Activated CD4-positive, alpha-beta T cell treated with anti-CD3 and anti-CD28 coated beads, Interleukin-2, amount 50 U/mL, for 16 hours (primary cell): ENCODE results near the gene LRRC75A.
"Not testable (repeated sequence)": the region's sequence is repeated elsewhere in the genome, so short reads cannot be mapped to it uniquely, and the experiment has no call there.

Source experiments
- DNase-seq: peaks from one replicate; pipeline ENCODE4 v3.0.0-alpha.2; 2020

The LRRC75A gene

DNA sequence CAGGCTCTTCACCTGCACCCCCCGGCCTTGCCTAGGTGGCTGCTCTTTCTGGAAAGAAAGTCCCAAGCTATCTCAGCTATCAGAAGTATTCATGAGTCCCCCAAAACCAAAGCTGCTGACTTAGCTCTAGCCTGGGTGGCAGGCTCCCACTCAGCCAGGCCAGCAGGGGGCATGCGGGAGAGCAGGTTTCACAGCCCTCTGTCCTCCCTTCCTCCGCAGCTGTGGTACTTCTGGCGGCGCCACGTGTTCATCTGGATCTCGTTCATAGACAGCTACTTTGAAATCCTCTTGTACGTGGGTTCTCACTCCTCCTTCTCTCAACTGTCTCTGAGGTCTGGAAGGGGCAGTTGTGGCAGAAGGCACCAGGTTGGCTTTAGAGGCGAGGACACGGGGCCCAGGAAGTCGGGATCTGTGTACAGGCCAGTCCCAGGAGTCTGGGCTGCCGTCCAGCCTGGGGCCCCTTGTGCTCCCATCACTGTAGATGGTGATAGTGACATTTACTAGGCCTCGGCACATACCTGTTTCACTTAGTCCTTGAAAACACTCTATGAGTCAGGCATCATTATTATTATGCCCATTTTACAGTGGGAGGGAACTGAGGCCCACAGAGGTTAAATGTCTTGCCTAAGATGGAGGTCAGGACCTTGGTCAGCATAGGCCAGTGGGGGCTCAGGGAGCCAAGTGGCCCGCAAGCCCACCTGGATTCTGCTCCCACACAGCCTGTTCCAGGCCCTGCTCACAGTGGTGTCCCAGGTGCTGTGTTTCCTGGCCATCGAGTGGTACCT is 63.7 kb downstream of the LRRC75A start:
- DNase-seq = no peak

- DNase-seq = no peak
Observed at GRCh38 chr17:16427020-16427419, 65.0 kb downstream of the LRRC75A start.

DNA sequence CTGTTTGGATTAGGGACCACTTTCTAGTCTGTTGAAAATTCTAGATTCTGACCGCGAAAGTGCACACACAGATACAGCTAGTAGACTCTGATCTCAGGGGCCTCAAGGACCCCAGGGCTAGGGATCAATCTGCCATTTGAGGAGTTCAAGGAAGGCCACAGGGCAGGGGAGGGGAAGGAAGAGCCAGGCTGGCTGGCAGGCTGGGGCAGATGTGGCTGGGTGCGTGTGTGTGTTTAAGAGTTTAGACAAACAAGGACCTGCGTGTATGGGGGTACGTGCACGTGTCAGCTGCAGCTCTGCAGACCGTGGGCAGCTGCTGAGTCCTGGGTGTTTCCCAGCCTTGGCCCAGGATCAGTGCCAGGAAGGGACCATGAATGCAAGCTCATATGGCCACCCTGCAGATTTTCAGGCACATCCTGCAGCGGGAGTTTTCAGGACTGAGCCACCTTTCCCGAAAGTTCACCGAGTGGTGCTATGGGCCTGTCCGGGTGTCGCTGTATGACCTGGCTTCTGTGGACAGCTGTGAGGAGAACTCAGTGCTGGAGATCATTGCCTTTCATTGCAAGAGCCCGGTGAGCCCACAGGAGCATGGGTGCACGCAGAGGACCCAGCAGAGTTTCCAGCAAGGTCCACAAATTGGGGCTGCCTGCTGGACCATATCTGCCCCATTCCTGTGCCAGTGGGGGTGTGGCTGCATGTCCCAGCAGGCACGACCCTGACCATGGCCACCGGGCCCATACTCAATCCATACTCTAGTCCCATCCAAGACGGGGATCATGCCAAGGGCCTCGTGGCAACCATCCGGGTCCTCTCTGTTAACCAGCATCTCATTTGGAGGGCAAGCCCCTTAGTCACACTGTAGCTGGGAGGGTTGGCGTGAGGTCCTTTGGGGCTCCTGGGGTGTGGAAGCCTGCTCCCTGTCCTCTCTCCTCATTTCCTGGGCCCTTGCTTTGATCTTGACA is 66.0 kb downstream of the LRRC75A start:
- no peak for DNase-seq

DNA sequence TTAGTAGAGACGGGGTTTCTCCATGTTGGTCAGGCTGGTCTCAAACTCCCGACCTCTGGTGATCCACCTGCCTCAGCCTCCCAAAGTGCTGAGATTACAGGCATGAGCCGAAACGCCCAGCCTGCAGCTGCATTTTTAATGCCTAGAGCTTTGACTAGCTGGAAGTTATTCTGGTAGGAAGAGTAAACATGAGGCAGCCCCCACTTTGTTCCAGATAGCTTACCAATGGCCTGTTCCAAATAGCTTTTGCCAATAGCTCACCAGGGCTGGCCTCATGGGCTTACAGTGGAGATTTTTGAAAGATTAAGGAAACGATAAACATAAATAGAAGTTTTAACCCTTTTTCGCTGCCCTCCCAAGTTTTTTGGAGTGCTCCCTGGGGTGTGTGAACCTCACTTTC is 66.8 kb downstream of the LRRC75A start:
- no peak for DNase-seq

DNA sequence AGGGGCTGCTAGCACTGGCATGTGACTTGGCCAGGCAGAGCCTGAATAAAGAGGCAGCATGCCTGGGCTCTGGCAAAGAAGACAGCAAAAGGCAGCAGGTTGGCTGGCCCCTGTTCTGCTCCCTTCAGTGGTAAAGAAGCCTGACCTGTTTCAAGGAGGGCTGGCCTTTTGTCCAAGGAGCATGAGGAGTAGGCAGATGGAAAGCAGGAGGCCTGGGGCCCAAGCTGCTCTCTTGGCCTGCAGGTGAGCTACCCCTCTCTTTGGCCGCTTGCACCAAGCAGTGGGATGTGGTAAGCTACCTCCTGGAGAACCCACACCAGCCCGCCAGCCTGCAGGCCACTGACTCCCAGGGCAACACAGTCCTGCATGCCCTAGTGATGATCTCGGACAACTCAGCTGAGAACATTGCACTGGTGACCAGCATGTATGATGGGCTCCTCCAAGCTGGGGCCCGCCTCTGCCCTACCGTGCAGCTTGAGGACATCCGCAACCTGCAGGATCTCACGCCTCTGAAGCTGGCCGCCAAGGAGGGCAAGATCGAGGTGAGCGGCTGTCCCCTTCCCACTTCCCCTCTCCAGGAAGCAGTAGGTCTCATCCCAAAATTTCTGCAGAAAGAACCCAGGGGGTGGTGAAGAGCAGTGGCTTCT is 68.6 kb downstream of the LRRC75A start:
- no peak for DNase-seq

DNA sequence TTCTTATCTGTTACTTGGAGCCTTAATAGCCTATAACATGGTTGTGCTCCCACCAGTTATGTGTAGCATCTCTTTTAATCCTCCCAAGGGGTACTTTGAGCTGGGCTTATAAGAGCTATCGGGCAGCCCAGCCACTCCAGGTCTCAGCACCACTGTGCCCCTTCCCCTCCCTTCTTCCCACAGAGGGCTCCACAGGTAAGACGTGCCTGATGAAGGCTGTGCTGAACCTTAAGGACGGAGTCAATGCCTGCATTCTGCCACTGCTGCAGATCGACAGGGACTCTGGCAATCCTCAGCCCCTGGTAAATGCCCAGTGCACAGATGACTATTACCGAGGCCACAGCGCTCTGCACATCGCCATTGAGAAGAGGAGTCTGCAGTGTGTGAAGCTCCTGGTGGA is 69.6 kb downstream of the LRRC75A start:
- no peak for DNase-seq

- DNase-seq = peak; percentile 72
Observed at GRCh38 chr17:16419929-16420271, 72.1 kb downstream of the LRRC75A start.

- DNase-seq = peak; percentile 93
Observed at GRCh38 chr17:16419074-16419928, 72.7 kb downstream of the LRRC75A start.

GRCh38 chr17:16418685-16419068 is 73.3 kb downstream of the LRRC75A start:
- DNase-seq = peak; percentile 53

GRCh38 chr17:16417896-16418684 is 73.9 kb downstream of the LRRC75A start:
- DNase-seq = no peak

GRCh38 chr17:16417399-16417798 is 74.6 kb downstream of the LRRC75A start:
- no peak for DNase-seq

- DNase-seq = peak; percentile 58
Observed at GRCh38 chr17:16415031-16415924, 76.7 kb downstream of the LRRC75A start, which contains the start of gene TRPV2. Gene TRPV2 (plus strand): TSS chr17:16415571. CDS start chr17:16417669, 2,098 bp downstream.

GRCh38 chr17:16407911-16408588 is 83.9 kb downstream of the LRRC75A start:
- no peak for DNase-seq

DNA sequence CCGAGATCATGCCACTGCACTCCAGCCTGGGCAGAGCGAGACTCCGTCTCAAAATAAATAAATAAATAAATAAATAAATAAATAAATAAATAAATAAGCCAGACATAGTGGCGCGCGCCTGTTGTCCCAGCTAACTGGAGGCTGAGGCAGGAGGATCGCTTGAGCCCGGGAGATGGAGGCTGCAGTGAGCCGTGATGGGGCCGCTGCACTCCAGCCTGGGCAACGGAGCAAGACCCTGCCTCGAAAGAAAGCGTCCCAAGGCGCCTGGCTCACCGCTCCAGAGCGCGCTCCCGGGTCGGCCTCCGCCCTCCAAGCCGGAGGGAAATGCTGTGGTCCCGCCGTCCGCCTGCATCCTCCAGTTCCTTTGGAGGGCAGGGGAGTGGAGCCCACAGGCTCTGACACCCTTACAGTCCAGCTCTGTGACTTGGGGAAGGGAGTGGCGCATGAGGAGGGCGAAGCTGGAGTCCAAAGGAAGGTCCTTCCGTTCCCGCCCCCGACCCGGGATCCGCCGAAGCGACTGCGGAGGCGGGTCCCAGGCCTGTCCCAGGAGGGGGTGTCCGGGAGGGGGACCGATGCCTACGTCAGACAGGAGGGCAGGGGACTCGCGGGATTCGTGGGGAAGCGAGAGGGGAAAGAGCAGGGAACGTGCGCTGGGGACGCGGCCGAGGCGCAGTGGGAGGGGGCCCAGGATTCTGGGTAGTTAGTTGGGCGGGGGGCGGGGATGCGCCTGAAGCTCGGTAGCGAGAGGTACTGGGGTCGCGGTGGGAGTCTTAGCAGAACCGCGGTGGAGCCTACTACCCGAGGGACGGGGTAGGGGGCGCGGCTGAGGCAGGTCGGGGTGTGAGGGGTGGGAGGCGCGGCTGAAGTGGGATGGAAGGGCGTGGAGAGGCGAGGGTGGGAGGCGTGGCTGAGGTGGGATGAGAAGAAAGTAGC is 85.0 kb downstream of the LRRC75A start:
- no peak for DNase-seq

DNA sequence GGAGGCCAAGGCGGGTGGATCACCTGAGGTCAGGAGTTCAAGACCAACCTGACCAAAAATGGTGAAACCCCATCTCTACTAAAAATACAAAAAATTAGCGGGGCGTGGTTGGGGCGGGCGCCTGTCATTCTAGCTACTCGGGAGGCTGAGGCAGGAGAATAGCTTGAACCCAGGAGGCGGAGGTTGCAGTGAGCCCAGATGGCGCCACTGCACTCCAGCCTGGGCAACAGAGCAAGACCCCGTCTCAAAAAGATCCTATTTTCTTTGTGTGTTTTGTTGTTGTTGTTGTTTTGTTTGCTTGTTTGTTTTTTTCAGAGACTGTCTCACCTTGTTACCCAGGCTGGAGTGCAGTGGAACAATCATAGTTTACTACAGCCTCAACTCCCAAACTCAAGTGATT is 88.1 kb downstream of the LRRC75A start:
- not testable (repeated sequence) for DNase-seq

DNA sequence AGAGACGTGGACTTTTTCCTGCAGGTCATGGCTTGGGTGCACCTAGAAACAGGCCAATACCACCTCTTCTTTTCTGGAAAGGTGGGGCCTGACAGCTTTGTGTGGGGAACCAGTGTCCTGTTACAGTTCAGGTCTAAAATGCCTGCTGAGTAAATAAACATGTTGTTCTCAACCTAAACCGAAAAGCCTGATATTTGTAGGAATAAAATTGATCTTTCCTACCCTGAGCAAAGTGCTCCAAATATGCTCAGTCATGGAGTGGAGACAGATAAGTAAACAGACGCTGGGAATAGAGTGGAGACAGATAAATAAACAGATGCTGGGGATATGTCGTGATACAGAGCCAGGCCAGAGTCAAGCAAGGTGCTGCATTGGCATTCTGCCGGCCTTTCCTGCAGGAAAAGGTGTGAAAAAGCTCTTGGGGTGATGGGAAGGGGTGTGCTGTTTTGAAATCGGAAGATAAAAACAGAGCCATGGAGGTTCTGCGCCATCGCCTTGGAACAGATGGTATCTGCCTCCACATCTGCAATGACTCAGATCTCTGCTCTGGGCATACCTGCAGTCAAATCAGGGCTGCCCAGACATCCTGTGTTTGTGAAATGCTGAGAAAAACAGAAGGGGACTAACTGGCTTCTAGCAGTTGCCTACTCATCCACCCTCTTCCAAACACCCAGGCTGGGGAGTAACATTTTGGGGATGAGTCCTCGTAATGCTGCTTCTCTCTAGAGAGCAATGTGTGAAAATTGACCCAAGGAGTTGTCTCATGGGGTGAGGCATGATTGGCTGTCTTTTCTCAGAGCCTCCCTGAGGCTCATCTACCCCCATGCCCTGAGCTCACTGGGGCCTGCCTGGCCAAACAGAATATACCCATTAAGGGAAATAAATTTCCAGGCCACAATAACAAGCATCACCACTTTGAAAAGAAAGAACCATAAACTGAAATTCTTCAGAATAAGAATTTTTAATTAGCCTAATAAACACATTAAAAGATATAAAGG is 93.4 kb downstream of the LRRC75A start:
- peak; percentile 78 for DNase-seq

DNA sequence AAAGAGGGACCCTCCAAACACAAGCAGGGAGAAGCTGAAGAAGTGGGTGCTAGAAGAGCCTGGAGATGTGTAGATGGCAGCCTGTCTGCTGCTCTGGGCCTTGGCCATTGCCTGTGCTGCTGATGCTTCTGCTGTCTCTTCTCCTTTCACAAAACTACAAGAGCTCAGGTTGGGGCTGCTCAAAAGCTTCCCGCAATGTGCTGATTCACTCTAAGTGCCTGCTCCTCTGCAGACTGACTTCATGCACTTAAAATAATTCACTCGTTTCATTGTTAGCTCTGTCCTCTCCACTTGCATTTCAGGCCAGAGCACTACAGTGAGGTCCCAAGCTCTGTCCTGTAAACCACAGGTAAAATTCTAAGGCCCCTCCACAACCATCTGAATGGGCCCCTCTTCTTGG is 95.3 kb downstream of the LRRC75A start:
- DNase-seq = not testable (repeated sequence)
